ENCODE results near the gene OR2A1.
"Not testable (repeated sequence)": the region's sequence is repeated elsewhere in the genome, so short reads cannot be mapped to it uniquely, and the experiment has no call there.

DNA sequence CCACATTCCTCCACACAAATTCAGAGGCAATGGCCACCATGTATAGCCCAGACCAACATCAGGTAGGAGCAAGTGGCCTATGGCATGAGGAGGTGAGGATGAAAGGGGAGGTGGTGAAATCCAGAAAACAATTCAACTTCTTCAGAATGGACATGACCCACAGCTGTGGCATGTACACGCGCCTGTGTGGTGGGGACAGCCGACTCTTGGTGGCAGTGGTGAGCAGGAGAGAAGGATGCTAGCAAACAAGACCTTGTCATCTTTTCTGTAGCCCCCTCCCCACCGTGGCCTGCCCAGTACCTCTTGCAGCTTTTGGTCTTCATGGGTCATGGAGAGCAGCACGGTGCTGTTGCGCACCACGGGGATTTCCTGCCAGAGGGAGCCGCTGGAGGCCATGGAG, 30.2 kb upstream of the OR2A1 start:
- not testable (repeated sequence) for TF ChIP-seq RAD21 (IDR thresholded peaks at IDR 0.05); RXRA (IDR thresholded peaks at IDR 0.05); YY1 (IDR thresholded peaks at IDR 0.05); TAF1 (conservative IDR thresholded peaks at IDR 0.05); JUND (IDR thresholded peaks at IDR 0.05); HNF4A (conservative IDR thresholded peaks at IDR 0.05); SP1 (IDR thresholded peaks at IDR 0.05)
- TF ChIP-seq, protein P1, sequence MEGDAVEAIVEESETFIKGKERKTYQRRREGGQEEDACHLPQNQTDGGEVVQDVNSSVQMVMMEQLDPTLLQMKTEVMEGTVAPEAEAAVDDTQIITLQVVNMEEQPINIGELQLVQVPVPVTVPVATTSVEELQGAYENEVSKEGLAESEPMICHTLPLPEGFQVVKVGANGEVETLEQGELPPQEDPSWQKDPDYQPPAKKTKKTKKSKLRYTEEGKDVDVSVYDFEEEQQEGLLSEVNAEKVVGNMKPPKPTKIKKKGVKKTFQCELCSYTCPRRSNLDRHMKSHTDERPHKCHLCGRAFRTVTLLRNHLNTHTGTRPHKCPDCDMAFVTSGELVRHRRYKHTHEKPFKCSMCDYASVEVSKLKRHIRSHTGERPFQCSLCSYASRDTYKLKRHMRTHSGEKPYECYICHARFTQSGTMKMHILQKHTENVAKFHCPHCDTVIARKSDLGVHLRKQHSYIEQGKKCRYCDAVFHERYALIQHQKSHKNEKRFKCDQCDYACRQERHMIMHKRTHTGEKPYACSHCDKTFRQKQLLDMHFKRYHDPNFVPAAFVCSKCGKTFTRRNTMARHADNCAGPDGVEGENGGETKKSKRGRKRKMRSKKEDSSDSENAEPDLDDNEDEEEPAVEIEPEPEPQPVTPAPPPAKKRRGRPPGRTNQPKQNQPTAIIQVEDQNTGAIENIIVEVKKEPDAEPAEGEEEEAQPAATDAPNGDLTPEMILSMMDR (IDR thresholded peaks at IDR 0.05; ENCODE audit: low read depth, low read length, missing input control) = not testable (repeated sequence)
- TF ChIP-seq, protein P2, sequence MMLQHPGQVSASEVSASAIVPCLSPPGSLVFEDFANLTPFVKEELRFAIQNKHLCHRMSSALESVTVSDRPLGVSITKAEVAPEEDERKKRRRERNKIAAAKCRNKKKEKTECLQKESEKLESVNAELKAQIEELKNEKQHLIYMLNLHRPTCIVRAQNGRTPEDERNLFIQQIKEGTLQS (IDR thresholded peaks at IDR 0.05) = not testable (repeated sequence)
- TF ChIP-seq, protein P3, sequence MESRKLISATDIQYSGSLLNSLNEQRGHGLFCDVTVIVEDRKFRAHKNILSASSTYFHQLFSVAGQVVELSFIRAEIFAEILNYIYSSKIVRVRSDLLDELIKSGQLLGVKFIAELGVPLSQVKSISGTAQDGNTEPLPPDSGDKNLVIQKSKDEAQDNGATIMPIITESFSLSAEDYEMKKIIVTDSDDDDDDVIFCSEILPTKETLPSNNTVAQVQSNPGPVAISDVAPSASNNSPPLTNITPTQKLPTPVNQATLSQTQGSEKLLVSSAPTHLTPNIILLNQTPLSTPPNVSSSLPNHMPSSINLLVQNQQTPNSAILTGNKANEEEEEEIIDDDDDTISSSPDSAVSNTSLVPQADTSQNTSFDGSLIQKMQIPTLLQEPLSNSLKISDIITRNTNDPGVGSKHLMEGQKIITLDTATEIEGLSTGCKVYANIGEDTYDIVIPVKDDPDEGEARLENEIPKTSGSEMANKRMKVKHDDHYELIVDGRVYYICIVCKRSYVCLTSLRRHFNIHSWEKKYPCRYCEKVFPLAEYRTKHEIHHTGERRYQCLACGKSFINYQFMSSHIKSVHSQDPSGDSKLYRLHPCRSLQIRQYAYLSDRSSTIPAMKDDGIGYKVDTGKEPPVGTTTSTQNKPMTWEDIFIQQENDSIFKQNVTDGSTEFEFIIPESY (IDR thresholded peaks at IDR 0.05) = not testable (repeated sequence)
- TF ChIP-seq, protein P4, sequence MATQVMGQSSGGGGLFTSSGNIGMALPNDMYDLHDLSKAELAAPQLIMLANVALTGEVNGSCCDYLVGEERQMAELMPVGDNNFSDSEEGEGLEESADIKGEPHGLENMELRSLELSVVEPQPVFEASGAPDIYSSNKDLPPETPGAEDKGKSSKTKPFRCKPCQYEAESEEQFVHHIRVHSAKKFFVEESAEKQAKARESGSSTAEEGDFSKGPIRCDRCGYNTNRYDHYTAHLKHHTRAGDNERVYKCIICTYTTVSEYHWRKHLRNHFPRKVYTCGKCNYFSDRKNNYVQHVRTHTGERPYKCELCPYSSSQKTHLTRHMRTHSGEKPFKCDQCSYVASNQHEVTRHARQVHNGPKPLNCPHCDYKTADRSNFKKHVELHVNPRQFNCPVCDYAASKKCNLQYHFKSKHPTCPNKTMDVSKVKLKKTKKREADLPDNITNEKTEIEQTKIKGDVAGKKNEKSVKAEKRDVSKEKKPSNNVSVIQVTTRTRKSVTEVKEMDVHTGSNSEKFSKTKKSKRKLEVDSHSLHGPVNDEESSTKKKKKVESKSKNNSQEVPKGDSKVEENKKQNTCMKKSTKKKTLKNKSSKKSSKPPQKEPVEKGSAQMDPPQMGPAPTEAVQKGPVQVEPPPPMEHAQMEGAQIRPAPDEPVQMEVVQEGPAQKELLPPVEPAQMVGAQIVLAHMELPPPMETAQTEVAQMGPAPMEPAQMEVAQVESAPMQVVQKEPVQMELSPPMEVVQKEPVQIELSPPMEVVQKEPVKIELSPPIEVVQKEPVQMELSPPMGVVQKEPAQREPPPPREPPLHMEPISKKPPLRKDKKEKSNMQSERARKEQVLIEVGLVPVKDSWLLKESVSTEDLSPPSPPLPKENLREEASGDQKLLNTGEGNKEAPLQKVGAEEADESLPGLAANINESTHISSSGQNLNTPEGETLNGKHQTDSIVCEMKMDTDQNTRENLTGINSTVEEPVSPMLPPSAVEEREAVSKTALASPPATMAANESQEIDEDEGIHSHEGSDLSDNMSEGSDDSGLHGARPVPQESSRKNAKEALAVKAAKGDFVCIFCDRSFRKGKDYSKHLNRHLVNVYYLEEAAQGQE (IDR thresholded peaks at IDR 0.05) = not testable (repeated sequence)
- TF ChIP-seq, protein P5, sequence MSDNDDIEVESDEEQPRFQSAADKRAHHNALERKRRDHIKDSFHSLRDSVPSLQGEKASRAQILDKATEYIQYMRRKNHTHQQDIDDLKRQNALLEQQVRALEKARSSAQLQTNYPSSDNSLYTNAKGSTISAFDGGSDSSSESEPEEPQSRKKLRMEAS (IDR thresholded peaks at IDR 0.05) = not testable (repeated sequence)

Data from liver (tissue), 3 donors.